GM12801 (cell line): ENCODE measurements around the gene PRR5.

ENCODE experiments used
- TF ChIP-seq, protein P1 (sequence below): IDR thresholded peaks from one replicate; pipeline ENCODE4 v1.5.1; 2011; ENCODE audit warnings: control low read depth; ENCODE audit not compliant: insufficient read length; ENCODE audit errors: extremely low read depth

PRR5 gene

DNA sequence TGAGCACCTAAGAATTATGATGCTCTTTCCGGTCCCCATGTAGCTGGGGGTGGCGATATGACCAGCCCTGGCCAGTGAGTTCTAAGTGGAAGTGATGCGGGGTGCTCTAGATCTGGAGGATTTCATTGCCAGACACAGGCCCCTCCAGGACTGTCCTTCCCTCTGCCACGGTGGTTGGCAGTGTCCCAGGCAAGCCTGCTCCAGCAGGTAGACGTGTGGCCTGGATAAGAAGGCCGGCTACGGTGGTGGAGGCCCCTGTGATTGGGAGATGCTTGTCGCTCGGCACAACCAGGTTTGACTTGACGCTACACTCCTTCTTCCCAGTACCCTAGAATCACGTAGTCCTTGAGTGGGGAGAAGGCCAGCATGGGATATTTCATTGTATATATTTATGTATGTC, 41.2 kb downstream of the PRR5 start:
- TF ChIP-seq, protein P1, sequence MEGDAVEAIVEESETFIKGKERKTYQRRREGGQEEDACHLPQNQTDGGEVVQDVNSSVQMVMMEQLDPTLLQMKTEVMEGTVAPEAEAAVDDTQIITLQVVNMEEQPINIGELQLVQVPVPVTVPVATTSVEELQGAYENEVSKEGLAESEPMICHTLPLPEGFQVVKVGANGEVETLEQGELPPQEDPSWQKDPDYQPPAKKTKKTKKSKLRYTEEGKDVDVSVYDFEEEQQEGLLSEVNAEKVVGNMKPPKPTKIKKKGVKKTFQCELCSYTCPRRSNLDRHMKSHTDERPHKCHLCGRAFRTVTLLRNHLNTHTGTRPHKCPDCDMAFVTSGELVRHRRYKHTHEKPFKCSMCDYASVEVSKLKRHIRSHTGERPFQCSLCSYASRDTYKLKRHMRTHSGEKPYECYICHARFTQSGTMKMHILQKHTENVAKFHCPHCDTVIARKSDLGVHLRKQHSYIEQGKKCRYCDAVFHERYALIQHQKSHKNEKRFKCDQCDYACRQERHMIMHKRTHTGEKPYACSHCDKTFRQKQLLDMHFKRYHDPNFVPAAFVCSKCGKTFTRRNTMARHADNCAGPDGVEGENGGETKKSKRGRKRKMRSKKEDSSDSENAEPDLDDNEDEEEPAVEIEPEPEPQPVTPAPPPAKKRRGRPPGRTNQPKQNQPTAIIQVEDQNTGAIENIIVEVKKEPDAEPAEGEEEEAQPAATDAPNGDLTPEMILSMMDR, result no peak

DNA sequence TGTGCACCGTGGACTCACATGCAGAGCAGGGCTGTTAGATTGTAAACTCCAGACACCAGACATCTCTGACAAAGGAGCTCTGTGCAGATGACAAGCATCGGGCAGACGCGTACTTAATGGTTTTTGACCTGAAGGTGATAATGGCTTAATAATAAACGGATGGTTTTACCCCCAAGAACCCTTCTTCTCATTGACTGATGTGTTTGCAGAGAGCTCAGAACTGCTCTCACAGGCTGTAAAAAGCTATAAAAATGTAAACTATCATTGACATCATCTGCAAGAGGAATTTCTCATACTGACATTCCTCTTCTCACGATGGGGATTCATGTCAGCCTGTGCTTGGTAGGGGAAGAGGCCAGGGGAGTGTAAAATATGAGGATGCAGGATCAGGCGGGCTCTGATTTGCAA, 41.8 kb downstream of the PRR5 start:
- TF ChIP-seq, protein P1, result no peak

DNA sequence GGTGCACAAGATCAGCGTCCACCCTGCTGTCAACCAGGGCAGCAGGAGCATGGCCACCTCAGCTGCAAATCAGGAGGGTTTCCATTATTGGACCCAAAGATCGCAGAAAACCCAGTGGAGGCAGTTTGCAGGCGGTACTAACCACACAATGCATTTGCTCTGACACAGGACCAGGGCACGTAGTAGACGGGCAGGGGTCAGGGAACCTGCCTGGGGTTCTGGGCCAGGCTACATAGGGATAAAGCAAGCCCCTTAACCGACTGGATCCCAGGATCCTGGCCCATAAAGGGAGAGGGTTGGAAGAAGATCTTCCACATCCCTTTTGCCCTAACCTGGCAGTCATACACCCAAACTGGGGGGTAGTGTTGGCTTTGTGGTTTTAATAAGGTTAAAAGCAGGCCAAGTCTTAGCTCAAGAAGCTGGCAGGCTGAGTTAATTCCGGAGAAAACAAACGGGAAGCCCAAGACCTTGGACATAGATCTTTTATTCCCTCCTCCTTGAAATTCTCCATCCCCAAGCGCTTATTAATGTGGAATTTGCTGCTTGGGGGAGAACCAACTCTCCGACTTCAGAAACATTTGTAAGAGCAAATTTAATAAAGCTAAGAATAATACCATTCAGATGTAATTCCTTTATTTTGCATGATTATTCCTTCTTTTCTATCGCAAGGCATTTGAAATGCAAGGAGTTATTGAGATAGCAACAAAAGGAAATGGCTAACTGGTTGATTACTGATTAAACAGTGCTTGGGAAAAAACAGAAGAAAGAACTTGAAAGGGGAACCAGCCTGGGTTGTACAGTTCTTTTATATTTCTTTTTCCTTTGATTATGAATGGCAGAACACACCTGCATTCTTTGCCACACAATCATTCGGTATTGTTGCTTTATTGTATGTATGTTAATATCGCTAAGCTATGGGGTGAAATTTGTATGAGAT, 44.1 kb downstream of the PRR5 start:
- TF ChIP-seq, protein P1, result no peak

DNA sequence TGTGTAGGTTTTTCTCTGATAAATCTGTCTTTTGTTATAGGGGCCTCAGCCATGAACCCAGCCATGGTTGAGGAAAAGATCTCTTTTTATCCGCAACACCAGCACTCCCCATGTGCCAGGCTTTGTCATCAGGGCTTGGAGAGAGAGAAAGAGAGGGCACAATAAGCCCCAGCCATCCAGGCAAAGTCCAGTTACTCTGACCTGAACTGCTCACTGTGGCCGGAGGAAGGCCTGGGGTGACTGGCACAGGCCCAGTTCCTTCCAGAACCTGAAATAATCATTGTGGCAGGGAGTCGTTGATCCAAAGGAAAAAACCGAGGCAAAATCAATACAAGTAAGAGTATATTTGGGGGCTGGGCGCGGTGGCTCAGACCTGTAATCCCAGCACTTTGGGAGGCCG, 46.5 kb downstream of the PRR5 start:
- TF ChIP-seq, protein P1, result no peak

DNA sequence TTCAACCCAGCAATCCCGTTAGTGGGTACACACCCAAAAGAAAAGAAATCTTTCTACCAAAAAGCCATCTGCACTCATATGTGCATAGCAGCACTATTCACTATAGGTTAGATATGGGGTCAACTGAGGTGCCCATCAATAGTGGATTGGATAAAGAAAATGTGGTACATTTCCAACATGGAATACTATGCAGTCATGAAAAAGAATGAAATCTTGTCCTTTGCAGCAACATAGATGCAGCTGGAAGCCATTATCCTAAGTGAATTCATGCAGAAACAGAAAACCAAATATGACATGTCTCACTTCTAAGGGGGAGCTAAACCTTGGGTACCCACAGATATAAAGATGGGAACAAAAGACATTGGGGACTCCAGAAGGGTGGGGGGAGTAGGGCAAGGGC, 48.5 kb downstream of the PRR5 start:
- TF ChIP-seq, protein P1, result no peak

DNA sequence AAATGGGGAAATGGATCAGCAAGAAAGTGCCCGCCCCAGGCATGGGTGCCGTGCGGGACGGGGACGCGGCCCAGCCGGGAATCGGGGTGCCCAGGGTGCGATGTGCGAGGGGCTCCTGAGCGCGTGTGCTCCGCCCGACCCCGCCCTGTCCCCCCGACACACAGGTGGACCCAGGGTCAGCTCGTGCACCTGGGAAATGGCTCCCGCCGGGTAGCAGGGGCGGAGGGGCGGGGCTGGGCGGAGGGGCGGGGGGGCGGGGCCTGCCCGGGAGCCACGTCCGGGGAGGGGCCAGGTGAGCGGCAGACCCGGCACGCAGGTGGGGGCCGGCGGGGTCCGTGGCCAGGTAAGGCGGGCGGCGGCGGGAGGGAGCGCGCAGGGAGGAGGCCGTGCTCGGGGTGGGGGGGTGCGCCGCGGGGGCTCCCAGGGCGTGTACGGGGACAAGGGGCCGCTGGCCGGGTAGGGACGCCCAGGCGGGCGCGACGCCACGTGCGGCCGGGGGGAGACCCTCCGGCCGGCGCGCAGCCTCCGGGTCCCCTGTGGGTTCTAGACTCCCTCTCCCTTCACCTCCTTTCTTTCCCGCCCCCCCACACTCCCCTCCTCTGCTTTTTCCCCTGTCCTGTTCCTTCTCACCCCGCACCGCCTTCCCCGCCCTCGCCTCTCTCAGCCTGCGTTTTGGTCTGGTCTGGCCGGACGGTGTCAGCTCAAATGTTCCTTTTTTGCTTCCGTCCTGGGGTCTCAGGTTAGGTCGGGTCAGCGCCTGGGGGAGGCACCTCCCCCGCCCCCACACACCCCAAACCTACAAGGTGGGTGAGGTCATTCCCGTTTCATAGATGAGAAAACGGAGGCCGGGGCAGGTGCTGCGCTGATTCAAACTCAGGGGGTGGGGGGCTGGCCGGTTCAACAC, 50.5 kb downstream of the PRR5 start, which contains the start of gene ARHGAP8:
TSS of gene ARHGAP8 (plus strand) at position 291 of the 904 bp plus-strand sequence. CDS start 33,953 bp downstream, outside the sequence.
- TF ChIP-seq, protein P1, result no peak
